Dendritic cell treated with granulocyte-macrophage colony-stimulating factor and Interleukin-4, amounts not matched to agents 40 ng/mL and 50 ng/mL, for 4 days (primary cell): ENCODE measurements around the gene PLXND1.

Experiments
- H3K27ac Mint-ChIP-seq: one replicate; pipeline ENCODE4 v1.8.0; 2022; ENCODE audit warnings: mild to moderate bottlenecking, mixed read lengths
- H3K27me3 Mint-ChIP-seq: one replicate; pipeline ENCODE4 v1.8.0; 2022; ENCODE audit warnings: mild to moderate bottlenecking, mixed read lengths
- H3K36me3 Mint-ChIP-seq: one replicate; pipeline ENCODE4 v1.8.0; 2022; ENCODE audit warnings: low read depth, mixed read lengths
- H3K4me1 Mint-ChIP-seq: one replicate; pipeline ENCODE4 v1.8.0; 2022; ENCODE audit warnings: low read depth, mixed read lengths
- H3K4me3 Mint-ChIP-seq: one replicate; pipeline ENCODE4 v1.8.0; 2022; ENCODE audit warnings: mild to moderate bottlenecking, moderate library complexity, mixed read lengths
- H3K9me3 Mint-ChIP-seq: one replicate; pipeline ENCODE4 v1.8.0; 2022; ENCODE audit warnings: mixed read lengths
- intact Hi-C: fragments of 100-400 bp; cut with micrococcal nuclease; formaldehyde crosslinking; loops from one replicate; pipeline ENCODE4 v1.15.0; 2022

PLXND1 gene

GRCh38 chr3:129597087-129597999 lies 9.1 kb downstream of the PLXND1 start:
- Mint-ChIP-seq H3K4me1 (peaks cover 95% of the 10 kb centered on the region), H3K4me3 (peak overlapping the region; percentile 66), H3K36me3 (peaks cover 78% of the 10 kb centered on the region), H3K27ac (peak overlapping the region; percentile 99), H3K9me3 (no peaks in the 10 kb centered on the region), H3K27me3 (no peaks in the 10 kb centered on the region)
- intact Hi-C loops = loop anchor here (2.0 kb wide), 1 partner anchor 15 kb away; no protein-coding TSS in a partner anchor

- Mint-ChIP-seq H3K4me1 (peaks cover 95% of the 10 kb centered on the region), H3K27ac (peak overlapping the region; percentile 99), H3K4me3 (peak overlapping the region; percentile 66), H3K27me3 (no peaks in the 10 kb centered on the region), H3K36me3 (peaks cover 76% of the 10 kb centered on the region), H3K9me3 (no peaks in the 10 kb centered on the region)
- intact Hi-C loops = loop anchor here (2.0 kb wide), 1 partner anchor 14 kb away; no protein-coding TSS in a partner anchor
These were observed 10.0 kb downstream of the PLXND1 start for GRCh38 chr3:129596194-129597086.

- Mint-ChIP-seq H3K4me1 (peaks cover 92% of the 10 kb centered on the region), H3K4me3 (no peak overlapping the region), H3K27ac (peak overlapping the region; percentile 99), H3K27me3 (no peaks in the 10 kb centered on the region), H3K9me3 (no peaks in the 10 kb centered on the region), H3K36me3 (peaks cover 76% of the 10 kb centered on the region)
- intact Hi-C loops = loop anchor here (2.0 kb wide), 1 partner anchor 13 kb away; no protein-coding TSS in a partner anchor
These were observed 10.8 kb downstream of the PLXND1 start for GRCh38 chr3:129595544-129596193.

GRCh38 chr3:129594907-129595390 lies 11.5 kb downstream of the PLXND1 start:
- intact Hi-C loops = no loop called here
- Mint-ChIP-seq H3K27ac (peak overlapping the region; percentile 99), H3K4me3 (no peak overlapping the region)

GRCh38 chr3:129594409-129594808 lies 12.1 kb downstream of the PLXND1 start:
- Mint-ChIP-seq H3K4me1 (peaks cover 92% of the 10 kb centered on the region), H3K9me3 (no peaks in the 10 kb centered on the region), H3K4me3 (no peak overlapping the region), H3K27me3 (no peaks in the 10 kb centered on the region), H3K27ac (peak overlapping the region; percentile 99), H3K36me3 (peaks cover 77% of the 10 kb centered on the region)
- intact Hi-C loops = no loop called here

More at GRCh38 chr3:129594907-129595390, 11.5 kb downstream of the PLXND1 start:
- Mint-ChIP-seq H3K9me3 (no peaks in the 10 kb centered on the region), H3K36me3 (peaks cover 77% of the 10 kb centered on the region), H3K27me3 (no peaks in the 10 kb centered on the region), H3K4me1 (peaks cover 92% of the 10 kb centered on the region)

GRCh38 chr3:129593595-129594339 lies 12.7 kb downstream of the PLXND1 start:
- intact Hi-C loops = no loop called here
- Mint-ChIP-seq H3K4me1 (peaks cover 86% of the 10 kb centered on the region), H3K4me3 (peak overlapping the region; percentile 68), H3K36me3 (peaks cover 77% of the 10 kb centered on the region), H3K27ac (peak overlapping the region; percentile 99), H3K9me3 (no peaks in the 10 kb centered on the region), H3K27me3 (no peaks in the 10 kb centered on the region)

GRCh38 chr3:129593230-129593594 lies 13.3 kb downstream of the PLXND1 start:
- H3K4me1 Mint-ChIP-seq = peaks cover 81% of the 10 kb centered on the region

GRCh38 chr3:129592381-129593131 lies 13.9 kb downstream of the PLXND1 start:
- Mint-ChIP-seq H3K27me3 (no peaks in the 10 kb centered on the region), H3K9me3 (no peaks in the 10 kb centered on the region), H3K27ac (peak overlapping the region; percentile 99), H3K36me3 (peaks cover 77% of the 10 kb centered on the region), H3K4me1 (peaks cover 81% of the 10 kb centered on the region), H3K4me3 (peak overlapping the region; percentile 68)
- intact Hi-C loops = no loop called here

More at GRCh38 chr3:129593230-129593594, 13.3 kb downstream of the PLXND1 start:
- Mint-ChIP-seq H3K4me3 (peak overlapping the region; percentile 68), H3K27ac (peak overlapping the region; percentile 99), H3K9me3 (no peaks in the 10 kb centered on the region), H3K36me3 (peaks cover 77% of the 10 kb centered on the region), H3K27me3 (no peaks in the 10 kb centered on the region)
- intact Hi-C loops = no loop called here

GRCh38 chr3:129591932-129592331 lies 14.5 kb downstream of the PLXND1 start:
- intact Hi-C loops = no loop called here
- Mint-ChIP-seq H3K27me3 (no peaks in the 10 kb centered on the region), H3K4me3 (no peak overlapping the region), H3K9me3 (no peaks in the 10 kb centered on the region), H3K27ac (peak overlapping the region; percentile 99), H3K36me3 (peaks cover 81% of the 10 kb centered on the region), H3K4me1 (peaks cover 77% of the 10 kb centered on the region)

- H3K4me1 Mint-ChIP-seq = peaks cover 67% of the 10 kb centered on the region
- no peak overlapping the region for H3K27ac Mint-ChIP-seq
- intact Hi-C loops = no loop called here
- H3K27me3 Mint-ChIP-seq = no peaks in the 10 kb centered on the region
- H3K9me3 Mint-ChIP-seq = no peaks in the 10 kb centered on the region
- H3K36me3 Mint-ChIP-seq = peaks cover 87% of the 10 kb centered on the region
- H3K4me3 Mint-ChIP-seq = no peak overlapping the region
These were observed 16.3 kb downstream of the PLXND1 start for GRCh38 chr3:129590215-129590614.

GRCh38 chr3:129587566-129588210 lies 18.8 kb downstream of the PLXND1 start:
- no peak overlapping the region for H3K4me3 Mint-ChIP-seq
- peaks cover 64% of the 10 kb centered on the region for H3K4me1 Mint-ChIP-seq
- intact Hi-C loops = no loop called here
- H3K27ac Mint-ChIP-seq = peak overlapping the region; percentile 60
- H3K9me3 Mint-ChIP-seq = no peaks in the 10 kb centered on the region
- no peaks in the 10 kb centered on the region for H3K27me3 Mint-ChIP-seq
- H3K36me3 Mint-ChIP-seq = peaks cover 94% of the 10 kb centered on the region
